ENCODE measurements around the gene WDR41. TPM values are rescaled to one million over a fixed set of nuclear protein-coding genes. Genes with fewer than 3 reads are reported as not detected.

The WDR41 gene
- total RNA-seq, 1 donor from 2014 or later = 43.2 TPM

GRCh38 chr5:77449981-77450380 is 42.1 kb downstream of the WDR41 start:
- DNase-seq (ENCODE audit: low spot score) = no peak
- no peak for ATAC-seq
- intact Hi-C loops (cut with DNase I) = no loop called here

- DNase-seq (ENCODE audit: low spot score) (no peak), ATAC-seq (peak; percentile 73)
- intact Hi-C loops (cut with DNase I) = no loop called here
Observed at GRCh38 chr5:77449277-77449676, 42.8 kb downstream of the WDR41 start.

- intact Hi-C loops (cut with DNase I) = no loop called here
- ATAC-seq (no peak), DNase-seq (ENCODE audit: low spot score) (no peak)
Observed at GRCh38 chr5:77448831-77449230, 43.3 kb downstream of the WDR41 start.

GRCh38 chr5:77444356-77444755 is 47.8 kb downstream of the WDR41 start:
- intact Hi-C loops (cut with DNase I) = no loop called here
- no peak for ATAC-seq
- no peak for DNase-seq (ENCODE audit: low spot score)

GRCh38 chr5:77443670-77444069 is 48.4 kb downstream of the WDR41 start:
- ATAC-seq (no peak), DNase-seq (ENCODE audit: low spot score) (no peak)
- intact Hi-C loops (cut with DNase I) = no loop called here

GRCh38 chr5:77438071-77438470 is 54.0 kb downstream of the WDR41 start:
- DNase-seq (ENCODE audit: low spot score) (no peak), ATAC-seq (no peak)
- intact Hi-C loops (cut with DNase I) = no loop called here

GRCh38 chr5:77437194-77437593 is 54.9 kb downstream of the WDR41 start:
- DNase-seq (ENCODE audit: low spot score) (no peak), ATAC-seq (no peak)
- intact Hi-C loops (cut with DNase I) = no loop called here

- intact Hi-C loops (cut with DNase I) = no loop called here
- no peak for DNase-seq (ENCODE audit: low spot score)
- ATAC-seq = no peak
Observed at GRCh38 chr5:77431719-77432118, 60.4 kb downstream of the WDR41 start.

GRCh38 chr5:77431286-77431685 is 60.8 kb downstream of the WDR41 start:
- no peak for DNase-seq (ENCODE audit: low spot score)
- intact Hi-C loops (cut with DNase I) = no loop called here
- ATAC-seq = no peak

- no peak for ATAC-seq
- intact Hi-C loops (cut with DNase I) = no loop called here
- no peak for DNase-seq (ENCODE audit: low spot score)
Observed at GRCh38 chr5:77430726-77431125, 61.4 kb downstream of the WDR41 start.

GRCh38 chr5:77428526-77428925 is 63.6 kb downstream of the WDR41 start:
- DNase-seq (ENCODE audit: low spot score) (no peak), ATAC-seq (no peak)
- intact Hi-C loops (cut with DNase I) = no loop called here

- DNase-seq (ENCODE audit: low spot score) (no peak), ATAC-seq (peak; percentile 35)
- intact Hi-C loops (cut with DNase I) = no loop called here
Observed at GRCh38 chr5:77427998-77428397, 64.1 kb downstream of the WDR41 start.

GRCh38 chr5:77426670-77427069 is 65.4 kb downstream of the WDR41 start:
- ATAC-seq (no peak), DNase-seq (ENCODE audit: low spot score) (no peak)
- intact Hi-C loops (cut with DNase I) = no loop called here

- intact Hi-C loops (cut with DNase I) = no loop called here
- ATAC-seq = peak; percentile 70
- no peak for DNase-seq (ENCODE audit: low spot score)
Observed at GRCh38 chr5:77425998-77426659, 66.0 kb downstream of the WDR41 start.

- DNase-seq (ENCODE audit: low spot score) (no peak), ATAC-seq (peak; percentile 74)
- intact Hi-C loops (cut with DNase I) = no loop called here
Observed at GRCh38 chr5:77425420-77425819, 66.7 kb downstream of the WDR41 start.

- intact Hi-C loops (cut with DNase I) = no loop called here
- no peak for DNase-seq (ENCODE audit: low spot score)
- no peak for ATAC-seq
Observed at GRCh38 chr5:77424921-77425320, 67.2 kb downstream of the WDR41 start.

GRCh38 chr5:77423022-77423750 is 68.9 kb downstream of the WDR41 start:
- DNase-seq (ENCODE audit: low spot score) (no peak), ATAC-seq (no peak)
- intact Hi-C loops (cut with DNase I) = no loop called here

- intact Hi-C loops (cut with DNase I) = no loop called here
- no peak for DNase-seq (ENCODE audit: low spot score)
- no peak for ATAC-seq
Observed at GRCh38 chr5:77420940-77421339, 71.2 kb downstream of the WDR41 start.

- ATAC-seq = no peak
- intact Hi-C loops (cut with DNase I) = no loop called here
- no peak for DNase-seq (ENCODE audit: low spot score)
Observed at GRCh38 chr5:77419644-77420582, 72.2 kb downstream of the WDR41 start.
